ENCODE measurements around the gene MEIKIN.
"Not testable (repeated sequence)": the region's sequence is repeated elsewhere in the genome, so short reads cannot be mapped to it uniquely, and the experiment has no call there.

DNA sequence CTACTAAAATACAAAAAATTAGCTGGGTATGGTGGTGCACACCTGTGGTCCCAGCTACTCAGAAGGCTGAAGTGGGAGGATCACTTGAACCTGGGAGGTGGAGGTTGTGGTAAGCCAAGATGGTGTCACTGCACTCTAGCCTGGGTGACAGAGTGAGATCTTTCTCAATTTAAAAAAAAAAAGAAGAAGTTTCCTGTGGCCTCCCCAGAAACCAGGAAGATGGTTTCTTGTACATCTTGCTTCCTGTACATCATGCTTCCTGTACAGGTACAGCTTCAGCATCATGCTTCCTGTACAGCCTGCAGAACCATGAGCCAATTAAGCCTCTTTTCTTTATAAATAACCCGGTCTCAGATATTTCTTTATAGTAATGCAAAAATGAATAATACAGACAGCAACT is 43.2 kb downstream of the MEIKIN start:
- not testable (repeated sequence) for TF ChIP-seq EZH2 (IDR thresholded peaks at IDR 0.05; ENCODE audit: borderline replicate concordance, insufficient read depth, low read length, poor library complexity, severe bottlenecking); POLR2AphosphoS5 (IDR thresholded peaks at IDR 0.05); TAF1 (IDR thresholded peaks at IDR 0.05; ENCODE audit: low read depth); RAD21 (conservative IDR thresholded peaks at IDR 0.05); MXI1 (conservative IDR thresholded peaks at IDR 0.05; ENCODE audit: poor library complexity, severe bottlenecking); EP300 (conservative IDR thresholded peaks at IDR 0.05; ENCODE audit: poor library complexity, severe bottlenecking)
- TF ChIP-seq, protein P1, sequence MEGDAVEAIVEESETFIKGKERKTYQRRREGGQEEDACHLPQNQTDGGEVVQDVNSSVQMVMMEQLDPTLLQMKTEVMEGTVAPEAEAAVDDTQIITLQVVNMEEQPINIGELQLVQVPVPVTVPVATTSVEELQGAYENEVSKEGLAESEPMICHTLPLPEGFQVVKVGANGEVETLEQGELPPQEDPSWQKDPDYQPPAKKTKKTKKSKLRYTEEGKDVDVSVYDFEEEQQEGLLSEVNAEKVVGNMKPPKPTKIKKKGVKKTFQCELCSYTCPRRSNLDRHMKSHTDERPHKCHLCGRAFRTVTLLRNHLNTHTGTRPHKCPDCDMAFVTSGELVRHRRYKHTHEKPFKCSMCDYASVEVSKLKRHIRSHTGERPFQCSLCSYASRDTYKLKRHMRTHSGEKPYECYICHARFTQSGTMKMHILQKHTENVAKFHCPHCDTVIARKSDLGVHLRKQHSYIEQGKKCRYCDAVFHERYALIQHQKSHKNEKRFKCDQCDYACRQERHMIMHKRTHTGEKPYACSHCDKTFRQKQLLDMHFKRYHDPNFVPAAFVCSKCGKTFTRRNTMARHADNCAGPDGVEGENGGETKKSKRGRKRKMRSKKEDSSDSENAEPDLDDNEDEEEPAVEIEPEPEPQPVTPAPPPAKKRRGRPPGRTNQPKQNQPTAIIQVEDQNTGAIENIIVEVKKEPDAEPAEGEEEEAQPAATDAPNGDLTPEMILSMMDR (IDR thresholded peaks at IDR 0.05; ENCODE audit: poor library complexity, severe bottlenecking) = not testable (repeated sequence)
- TF ChIP-seq, protein P2, sequence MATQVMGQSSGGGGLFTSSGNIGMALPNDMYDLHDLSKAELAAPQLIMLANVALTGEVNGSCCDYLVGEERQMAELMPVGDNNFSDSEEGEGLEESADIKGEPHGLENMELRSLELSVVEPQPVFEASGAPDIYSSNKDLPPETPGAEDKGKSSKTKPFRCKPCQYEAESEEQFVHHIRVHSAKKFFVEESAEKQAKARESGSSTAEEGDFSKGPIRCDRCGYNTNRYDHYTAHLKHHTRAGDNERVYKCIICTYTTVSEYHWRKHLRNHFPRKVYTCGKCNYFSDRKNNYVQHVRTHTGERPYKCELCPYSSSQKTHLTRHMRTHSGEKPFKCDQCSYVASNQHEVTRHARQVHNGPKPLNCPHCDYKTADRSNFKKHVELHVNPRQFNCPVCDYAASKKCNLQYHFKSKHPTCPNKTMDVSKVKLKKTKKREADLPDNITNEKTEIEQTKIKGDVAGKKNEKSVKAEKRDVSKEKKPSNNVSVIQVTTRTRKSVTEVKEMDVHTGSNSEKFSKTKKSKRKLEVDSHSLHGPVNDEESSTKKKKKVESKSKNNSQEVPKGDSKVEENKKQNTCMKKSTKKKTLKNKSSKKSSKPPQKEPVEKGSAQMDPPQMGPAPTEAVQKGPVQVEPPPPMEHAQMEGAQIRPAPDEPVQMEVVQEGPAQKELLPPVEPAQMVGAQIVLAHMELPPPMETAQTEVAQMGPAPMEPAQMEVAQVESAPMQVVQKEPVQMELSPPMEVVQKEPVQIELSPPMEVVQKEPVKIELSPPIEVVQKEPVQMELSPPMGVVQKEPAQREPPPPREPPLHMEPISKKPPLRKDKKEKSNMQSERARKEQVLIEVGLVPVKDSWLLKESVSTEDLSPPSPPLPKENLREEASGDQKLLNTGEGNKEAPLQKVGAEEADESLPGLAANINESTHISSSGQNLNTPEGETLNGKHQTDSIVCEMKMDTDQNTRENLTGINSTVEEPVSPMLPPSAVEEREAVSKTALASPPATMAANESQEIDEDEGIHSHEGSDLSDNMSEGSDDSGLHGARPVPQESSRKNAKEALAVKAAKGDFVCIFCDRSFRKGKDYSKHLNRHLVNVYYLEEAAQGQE (IDR thresholded peaks at IDR 0.05; ENCODE audit: borderline replicate concordance) = not testable (repeated sequence)

Data from neural cell (in vitro differentiated cells).